Mesenchymal stem cell (in vitro differentiated cells and primary cell): ENCODE results near the gene SPRN.

ENCODE experiments used
- DNase-seq: peaks from one replicate; pipeline ENCODE4 v3.0.0-alpha.2; 2013
- H2AFZ ChIP-seq: one replicate; pipeline ENCODE4 v1.6.1; 2013; ENCODE audit warnings: low read depth, mild to moderate bottlenecking, control low read depth, inconsistent platforms, low read length, moderate library complexity
- H2AK5ac ChIP-seq: 2 replicates; pipeline ENCODE4 v1.6.1; 2013; ENCODE audit warnings: low read length, moderate library complexity, mild to moderate bottlenecking, inconsistent platforms; ENCODE audit not compliant: severe bottlenecking
- H2BK120ac ChIP-seq: one replicate; pipeline ENCODE4 v1.6.1; 2013; ENCODE audit warnings: low read depth, mild to moderate bottlenecking, inconsistent platforms, low read length, moderate library complexity
- H2BK12ac ChIP-seq, 2 experiments: one replicate each; pipeline ENCODE4 v1.6.1; 2013; ENCODE audit warnings: inconsistent platforms in 2 of 2, low read length in 2 of 2, mild to moderate bottlenecking in 2 of 2, moderate library complexity in 2 of 2, control low read depth in 1 of 2
- H2BK15ac ChIP-seq: one replicate; pipeline ENCODE4 v1.6.1; 2013; ENCODE audit warnings: mild to moderate bottlenecking, low read depth, inconsistent platforms; ENCODE audit not compliant: poor library complexity, severe bottlenecking
- H2BK5ac ChIP-seq: 2 replicates; pipeline ENCODE4 v1.6.1; 2013; ENCODE audit warnings: low read depth, mild to moderate bottlenecking, low read length, control low read depth, inconsistent platforms; ENCODE audit not compliant: poor library complexity, severe bottlenecking
- H3K14ac ChIP-seq, 2 experiments: one replicate each; pipeline ENCODE4 v1.6.1; 2013; ENCODE audit warnings: inconsistent platforms in 2 of 2, low read length in 2 of 2, control low read depth in 1 of 2, mild to moderate bottlenecking in 1 of 2, moderate library complexity in 1 of 2
- H3K18ac ChIP-seq, 2 experiments: one replicate each; pipeline ENCODE4 v1.6.1; 2013; ENCODE audit warnings: inconsistent platforms in 2 of 2, low read length in 2 of 2, control low read depth in 1 of 2, low read depth in 1 of 2, mild to moderate bottlenecking in 1 of 2
- H3K23ac ChIP-seq, 2 experiments: one replicate each; pipeline ENCODE4 v1.6.1; 2013; ENCODE audit warnings: inconsistent platforms in 2 of 2, low read length in 2 of 2, mild to moderate bottlenecking in 2 of 2, moderate library complexity in 2 of 2, control low read depth in 1 of 2
- H3K27ac ChIP-seq: 2 replicates; pipeline ENCODE4 v1.5.1; 2013; ENCODE audit warnings: mild to moderate bottlenecking, moderate library complexity, low read length, control low read depth, inconsistent platforms; ENCODE audit not compliant: poor library complexity, severe bottlenecking
- H3K27me3 ChIP-seq, 2 experiments: 2 replicates each; pipeline versions ENCODE4 v1.6.1 to v1.7.0; 2013; ENCODE audit warnings: low read length in 2 of 2, mild to moderate bottlenecking in 2 of 2, moderate library complexity in 2 of 2, control low read depth in 1 of 2, inconsistent platforms in 1 of 2; ENCODE audit not compliant: control insufficient read depth in 1 of 2, insufficient read depth in 1 of 2
- H3K36me3 ChIP-seq, 2 experiments: 2 replicates each; pipeline versions ENCODE4 v1.6.1 to v1.7.0; 2013; ENCODE audit warnings: low read length in 2 of 2, control low read depth in 1 of 2, inconsistent platforms in 1 of 2, low read depth in 1 of 2, mild to moderate bottlenecking in 1 of 2; ENCODE audit not compliant: insufficient read depth in 2 of 2, control insufficient read depth in 1 of 2
- H3K4ac ChIP-seq, 2 experiments: one replicate each; pipeline ENCODE4 v1.6.1; 2013; ENCODE audit warnings: inconsistent platforms in 2 of 2, low read length in 2 of 2, mild to moderate bottlenecking in 2 of 2, moderate library complexity in 2 of 2, control low read depth in 1 of 2, low read depth in 1 of 2
- H3K4me1 ChIP-seq: 2 replicates; pipeline ENCODE4 v1.6.1; 2013; ENCODE audit warnings: low read depth, low read length, control low read depth; ENCODE audit not compliant: control insufficient read depth, insufficient read depth
- H3K4me2 ChIP-seq: 2 replicates; pipeline ENCODE4 v1.6.1; 2013; ENCODE audit warnings: low read length, mild to moderate bottlenecking, inconsistent platforms; ENCODE audit not compliant: poor library complexity, severe bottlenecking
- H3K4me3 ChIP-seq, 2 experiments: 2 replicates each; pipeline versions ENCODE4 v1.5.1 to v1.7.0; 2013; ENCODE audit warnings: low read length in 2 of 2, mild to moderate bottlenecking in 2 of 2, control low read depth in 1 of 2, low read depth in 1 of 2; ENCODE audit not compliant: insufficient read depth in 1 of 2
- H3K79me1 ChIP-seq: replicated peaks from 2 replicates; pipeline ENCODE4 v1.6.1; 2013; ENCODE audit warnings: mild to moderate bottlenecking, control low read depth, low read length, inconsistent platforms; ENCODE audit not compliant: poor library complexity, severe bottlenecking
- H3K9ac ChIP-seq: 2 replicates; pipeline ENCODE4 v1.7.0; 2013; ENCODE audit warnings: mild to moderate bottlenecking, low read length, moderate library complexity
- H3K9me3 ChIP-seq: 2 replicates; pipeline ENCODE4 v1.7.0; 2013; ENCODE audit warnings: mild to moderate bottlenecking, low read length; ENCODE audit not compliant: control insufficient read depth
- H4K8ac ChIP-seq: one replicate; pipeline ENCODE4 v1.6.1; 2013; ENCODE audit warnings: inconsistent platforms, mild to moderate bottlenecking, low read length, moderate library complexity
- H4K91ac ChIP-seq: one replicate; pipeline ENCODE4 v1.6.1; 2013; ENCODE audit warnings: mild to moderate bottlenecking, low read length, inconsistent platforms
- WGBS: methylation state at CpG from one replicate; pipeline ENCODE4 v1.1.7; 2013; ENCODE audit warnings: mixed read lengths; 5-methylcytosine and 5-hydroxymethylcytosine counted together

SPRN gene

GRCh38 chr10:133399123-133399601 lies 25.3 kb downstream of the SPRN start:
- Histone ChIP-seq H3K36me3 (peaks cover 63 to 70% of the 10 kb centered on the region in 2 experiments), H2BK120ac (no peak overlapping the region), H3K23ac (no peak overlapping the region), H4K8ac (no peak overlapping the region), H3K27me3 (no peaks in the 10 kb centered on the region), H4K91ac (no peak overlapping the region), H2BK15ac (no peak overlapping the region), H3K4ac (no peak overlapping the region), H2BK5ac (no peak overlapping the region), H3K9me3 (no peaks in the 10 kb centered on the region), H3K27ac (no peak overlapping the region), H2BK12ac (no peak overlapping the region), H3K79me1 (peaks cover 46% of the 10 kb centered on the region), H3K4me1 (peaks cover 23% of the 10 kb centered on the region), H3K18ac (no peak overlapping the region), H3K14ac (no peak overlapping the region), H3K4me2 (no peak overlapping the region), H3K4me3 (no peak overlapping the region), H2AFZ (no peak overlapping the region), H3K9ac (no peak overlapping the region), H2AK5ac (no peak overlapping the region)
- DNase-seq = no peak
- WGBS = 96% methylated on average over 19 of the region's 19 CpGs

DNA sequence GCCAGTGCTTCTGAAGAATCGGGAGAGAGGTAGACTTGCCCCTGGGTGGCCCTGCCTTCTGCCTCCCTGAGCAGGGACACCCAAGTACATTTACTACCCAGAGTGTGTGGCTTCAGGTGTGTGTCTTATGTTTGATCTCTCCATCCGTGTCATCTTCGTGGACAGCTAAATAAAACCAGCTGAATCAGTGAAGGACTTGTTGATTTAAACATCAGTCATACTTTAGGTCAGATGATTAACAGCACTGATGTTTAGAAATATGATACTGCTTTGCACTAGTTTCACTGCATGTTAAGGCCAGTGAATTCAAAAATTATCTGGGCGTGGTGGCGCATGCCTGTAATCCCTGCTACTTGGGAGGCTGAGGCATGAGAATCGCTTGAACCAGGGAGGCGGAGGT lies 26.5 kb downstream of the SPRN start:
- no peak overlapping the region for H2BK15ac ChIP-seq
- H3K36me3 ChIP-seq = peaks cover 55 to 61% of the 10 kb centered on the region in 2 experiments
- no peak overlapping the region for H3K14ac ChIP-seq
- no peaks in the 10 kb centered on the region for H3K27me3 ChIP-seq
- H3K9me3 ChIP-seq = no peaks in the 10 kb centered on the region
- H3K9ac ChIP-seq = no peak overlapping the region
- peaks cover 21% of the 10 kb centered on the region for H3K4me1 ChIP-seq
- no peak overlapping the region for H3K4me3 ChIP-seq
- no peak overlapping the region for H3K4ac ChIP-seq
- H2BK12ac ChIP-seq = no peak overlapping the region
- H3K27ac ChIP-seq = peak overlapping the region; percentile 34
- no peak overlapping the region for H2BK5ac ChIP-seq
- peaks cover 43% of the 10 kb centered on the region for H3K79me1 ChIP-seq
- no peak overlapping the region for H3K18ac ChIP-seq
- no peak overlapping the region for H4K8ac ChIP-seq
- 97% methylated on average over 7 of the region's 7 CpGs for WGBS
- no peak overlapping the region for H3K4me2 ChIP-seq
- H2AFZ ChIP-seq = no peak overlapping the region
- peak overlapping the region; percentile 79 for H2AK5ac ChIP-seq
- H3K23ac ChIP-seq = no peak overlapping the region
- H2BK120ac ChIP-seq = no peak overlapping the region
- H4K91ac ChIP-seq = no peak overlapping the region
- DNase-seq = no peak

GRCh38 chr10:133396035-133396624 lies 28.3 kb downstream of the SPRN start:
- Histone ChIP-seq H3K27ac (no peak overlapping the region), H3K79me1 (peaks cover 32% of the 10 kb centered on the region), H3K36me3 (peaks cover 49% of the 10 kb centered on the region in 2 experiments), H4K91ac (no peak overlapping the region), H3K4me1 (peaks cover 18% of the 10 kb centered on the region), H2AFZ (no peak overlapping the region), H3K9ac (no peak overlapping the region), H3K23ac (no peak overlapping the region), H2BK120ac (no peak overlapping the region), H3K18ac (no peak overlapping the region), H3K4me2 (no peak overlapping the region), H4K8ac (peak overlapping the region; percentile 19), H3K14ac (no peak overlapping the region), H3K4me3 (no peak overlapping the region), H3K9me3 (no peaks in the 10 kb centered on the region), H3K27me3 (no peaks in the 10 kb centered on the region), H2AK5ac (peak overlapping the region; percentile 12), H2BK15ac (no peak overlapping the region), H2BK12ac (no peak overlapping the region), H3K4ac (no peak overlapping the region), H2BK5ac (no peak overlapping the region)
- 96% methylated on average over 15 of the region's 19 CpGs for WGBS
- DNase-seq = no peak

GRCh38 chr10:133394801-133395221 lies 29.6 kb downstream of the SPRN start:
- H3K9me3 ChIP-seq = no peaks in the 10 kb centered on the region
- no peak overlapping the region for H2BK12ac ChIP-seq
- H3K36me3 ChIP-seq = peaks cover 37 to 48% of the 10 kb centered on the region in 2 experiments
- H3K9ac ChIP-seq = peak overlapping the region; percentile 99
- no peak overlapping the region for H2AFZ ChIP-seq
- H3K4me1 ChIP-seq = peaks cover 19% of the 10 kb centered on the region
- no peak overlapping the region for H2BK120ac ChIP-seq
- H3K4me2 ChIP-seq = peak overlapping the region; percentile 73
- no peak for DNase-seq
- H3K4me3 ChIP-seq = peak overlapping the region; percentile 99
- H3K27me3 ChIP-seq = no peaks in the 10 kb centered on the region
- peak overlapping the region; percentile 55 for H3K27ac ChIP-seq
- H4K91ac ChIP-seq = peak overlapping the region; percentile 71
- no peak overlapping the region for H3K23ac ChIP-seq
- peak overlapping the region in 1 of 2 experiments; percentile 98 for H3K18ac ChIP-seq
- WGBS = 42% methylated on average over 21 of the region's 21 CpGs
- H2AK5ac ChIP-seq = no peak overlapping the region
- H3K4ac ChIP-seq = peak overlapping the region; percentile 83 to 95
- H4K8ac ChIP-seq = peak overlapping the region; percentile 48
- H3K14ac ChIP-seq = peak overlapping the region in 1 of 2 experiments; percentile 43
- peaks cover 25% of the 10 kb centered on the region for H3K79me1 ChIP-seq
- H2BK15ac ChIP-seq = no peak overlapping the region
- no peak overlapping the region for H2BK5ac ChIP-seq
